ENCODE data around the gene CLEC14A. TPM values are rescaled to one million over a fixed set of nuclear protein-coding genes. Genes with fewer than 3 reads are reported as not detected.

CLEC14A gene
- total RNA-seq, 1 experiment from 2014 or later = not detected

- POLR2A ChIA-PET (ENCODE audit: low non-redundant PET) = interaction anchor here (0.7 kb wide), 1 partner anchor 658 kb away, joined by 3 read pairs; no protein-coding TSS in a partner anchor
Measured at GRCh38 chr14:38209572-38210557, 46.0 kb downstream of the CLEC14A start.

GRCh38 chr14:38208618-38209562 is 47.0 kb downstream of the CLEC14A start:
- intact Hi-C loops (cut with micrococcal nuclease; ENCODE audit: unreplicated experiment) = loop anchor here (5.0 kb wide), 2 partner anchors 307 to 398 kb away; no protein-coding TSS in a partner anchor
- Histone ChIP-seq H3K27me3 (replicated peaks; ENCODE audit: insufficient read depth, low read depth, low read length, poor library complexity) (peaks cover 26% of the 10 kb centered on the region), H3K4me1 (ENCODE audit: insufficient read depth, low read length, poor library complexity, severe bottlenecking) (peaks cover 4% of the 10 kb centered on the region), H3K9me3 (ENCODE audit: low read depth, low read length, poor library complexity, severe bottlenecking) (peaks cover 7% of the 10 kb centered on the region), H3K36me3 (ENCODE audit: insufficient read depth, low read length, poor library complexity, severe bottlenecking) (no peaks in the 10 kb centered on the region), H3K27ac (ENCODE audit: low read depth, low read length, poor library complexity, severe bottlenecking) (no peak overlapping the region), H3K4me3 (ENCODE audit: low read depth, low read length, poor library complexity, severe bottlenecking) (peak overlapping the region; percentile 55)
- ChIA-PET CTCF (interaction anchor here (0.5 to 1.0 kb wide), 3 partner anchors 12 to 318 kb away, joined by 5 to 7 read pairs (median 6); no protein-coding TSS in a partner anchor), POLR2A (ENCODE audit: low non-redundant PET) (no interaction called here)
- TF ChIP-seq CTCF (conservative IDR thresholded peaks at IDR 0.05; ENCODE audit: low read depth, low read length) (peak; percentile 48), EZH2 (IDR thresholded peaks at IDR 0.05; ENCODE audit: borderline replicate concordance, low read depth, low read length, poor library complexity, severe bottlenecking) (no peak)
- no TSS peak for BruUV-seq (replicated peaks)
- DNase-seq (ENCODE audit: low spot score) = peak; percentile 81

More at GRCh38 chr14:38209572-38210557, 46.0 kb downstream of the CLEC14A start:
- Histone ChIP-seq H3K27me3 (replicated peaks; ENCODE audit: insufficient read depth, low read depth, low read length, poor library complexity) (peaks cover 26% of the 10 kb centered on the region), H3K27ac (ENCODE audit: low read depth, low read length, poor library complexity, severe bottlenecking) (no peak overlapping the region), H3K36me3 (ENCODE audit: insufficient read depth, low read length, poor library complexity, severe bottlenecking) (no peaks in the 10 kb centered on the region), H3K9me3 (ENCODE audit: low read depth, low read length, poor library complexity, severe bottlenecking) (peaks cover 7% of the 10 kb centered on the region), H3K4me3 (ENCODE audit: low read depth, low read length, poor library complexity, severe bottlenecking) (peak overlapping the region; percentile 55), H3K4me1 (ENCODE audit: insufficient read depth, low read length, poor library complexity, severe bottlenecking) (peaks cover 4% of the 10 kb centered on the region)
- intact Hi-C loops (cut with micrococcal nuclease; ENCODE audit: unreplicated experiment) = loop anchor here (5.0 kb wide), 4 partner anchors 308 to 807 kb away; no protein-coding TSS in a partner anchor
- peak; percentile 40 for DNase-seq (ENCODE audit: low spot score)
- TSS peak; percentile 42 for BruUV-seq (replicated peaks)
- CTCF ChIA-PET = interaction anchor here (1.0 kb wide), 1 partner anchor 13 kb away, joined by 7 read pairs; no protein-coding TSS in a partner anchor
- TF ChIP-seq CTCF (conservative IDR thresholded peaks at IDR 0.05; ENCODE audit: low read depth, low read length) (no peak), EZH2 (IDR thresholded peaks at IDR 0.05; ENCODE audit: borderline replicate concordance, low read depth, low read length, poor library complexity, severe bottlenecking) (no peak)
